H9 (cell line): ENCODE measurements around the gene SNX7. TPM values are rescaled to one million over a fixed set of nuclear protein-coding genes. Genes with fewer than 3 reads are reported as not detected.

Source experiments
- DNase-seq: peaks from one replicate; pipeline ENCODE4 v3.0.0-alpha.2; 2017
- H2AFZ ChIP-seq: one replicate; pipeline ENCODE4 v1.6.1; 2013; ENCODE audit warnings: mild to moderate bottlenecking, low read length, control low read depth, moderate library complexity
- H2AK5ac ChIP-seq: 2 replicates; pipeline ENCODE4 v1.6.1; 2013; ENCODE audit warnings: low read length, control low read depth, mixed read lengths; ENCODE audit not compliant: insufficient read length
- H2BK120ac ChIP-seq: one replicate; pipeline ENCODE4 v1.6.1; 2013; ENCODE audit warnings: low read depth, mild to moderate bottlenecking, low read length, control low read depth, inconsistent platforms; ENCODE audit not compliant: poor library complexity, severe bottlenecking
- H2BK12ac ChIP-seq: 2 replicates; pipeline ENCODE4 v1.6.1; 2013; ENCODE audit warnings: low read length, control low read depth, mixed read lengths, low read depth; ENCODE audit not compliant: insufficient read length
- H2BK15ac ChIP-seq: 2 replicates; pipeline ENCODE4 v1.6.1; 2013; ENCODE audit warnings: low read depth, low read length, control low read depth
- H2BK20ac ChIP-seq: one replicate; pipeline ENCODE4 v1.6.1; 2013; ENCODE audit warnings: low read depth, mild to moderate bottlenecking, low read length, control low read depth, inconsistent platforms; ENCODE audit not compliant: poor library complexity, severe bottlenecking
- H2BK5ac ChIP-seq: 2 replicates; pipeline ENCODE4 v1.6.1; 2013; ENCODE audit warnings: low read length, control low read depth, mixed read lengths; ENCODE audit not compliant: insufficient read length
- H3K14ac ChIP-seq: 2 replicates; pipeline ENCODE4 v1.6.1; 2013; ENCODE audit warnings: low read length, control low read depth; ENCODE audit not compliant: insufficient read depth
- H3K18ac ChIP-seq: 2 replicates; pipeline ENCODE4 v1.6.1; 2013; ENCODE audit warnings: low read depth, mild to moderate bottlenecking, mixed read lengths, low read length, control low read depth; ENCODE audit not compliant: insufficient read length
- H3K23ac ChIP-seq: 2 replicates; pipeline ENCODE4 v1.6.1; 2013; ENCODE audit warnings: low read length, control low read depth, mixed read lengths, low read depth; ENCODE audit not compliant: insufficient read length
- H3K23me2 ChIP-seq: 2 replicates; pipeline ENCODE4 v1.6.1; 2013; ENCODE audit warnings: low read depth, mild to moderate bottlenecking, mixed read lengths, low read length, control low read depth; ENCODE audit not compliant: insufficient read length, poor library complexity, severe bottlenecking
- H3K27ac ChIP-seq: 2 replicates; pipeline ENCODE4 v1.5.1; 2013; ENCODE audit warnings: low read length, control low read depth, mixed read lengths, low read depth; ENCODE audit not compliant: insufficient read length
- H3K27me3 ChIP-seq: 2 replicates; pipeline ENCODE4 v1.6.1; 2013; ENCODE audit warnings: low read length, control low read depth, inconsistent platforms; ENCODE audit not compliant: insufficient read depth
- H3K4ac ChIP-seq: 2 replicates; pipeline ENCODE4 v1.6.1; 2013; ENCODE audit warnings: low read depth, mild to moderate bottlenecking, control low read depth, inconsistent platforms, low read length, moderate library complexity
- H3K4me1 ChIP-seq: 2 replicates; pipeline ENCODE4 v1.6.1; 2013; ENCODE audit warnings: low read length, control low read depth, inconsistent platforms; ENCODE audit not compliant: insufficient read depth
- H3K4me2 ChIP-seq: 2 replicates; pipeline ENCODE4 v1.6.1; 2013; ENCODE audit warnings: low read length, control low read depth, mixed read lengths; ENCODE audit not compliant: insufficient read length, insufficient read depth
- H3K56ac ChIP-seq: 2 replicates; pipeline ENCODE4 v1.6.1; 2013; ENCODE audit warnings: low read depth, mild to moderate bottlenecking, mixed read lengths, low read length, control low read depth; ENCODE audit not compliant: insufficient read length
- H3K79me1 ChIP-seq: 2 replicates; pipeline ENCODE4 v1.6.1; 2013; ENCODE audit warnings: low read depth, mild to moderate bottlenecking, moderate library complexity, low read length, control low read depth, inconsistent platforms; ENCODE audit not compliant: insufficient read depth, poor library complexity, severe bottlenecking
- H3K79me2 ChIP-seq: 2 replicates; pipeline ENCODE4 v1.6.1; 2013; ENCODE audit warnings: low read length, control low read depth, inconsistent platforms; ENCODE audit not compliant: insufficient read depth
- H3K9ac ChIP-seq: 2 replicates; pipeline ENCODE4 v1.6.1; 2013; ENCODE audit warnings: low read length, control low read depth, mixed read lengths; ENCODE audit not compliant: insufficient read length; ENCODE audit errors: extremely low read depth
- H3K9me3 ChIP-seq: one replicate; pipeline ENCODE4 v1.6.1; 2013; ENCODE audit warnings: low read depth, low read length, inconsistent platforms; ENCODE audit not compliant: control insufficient read depth
- H3T11ph ChIP-seq: one replicate; pipeline ENCODE4 v1.6.1; 2013; ENCODE audit warnings: mild to moderate bottlenecking, low read length, control low read depth, inconsistent platforms
- H4K20me1 ChIP-seq: one replicate; pipeline ENCODE4 v1.6.1; 2013; ENCODE audit not compliant: control insufficient read depth, insufficient read length, insufficient read depth
- H4K5ac ChIP-seq: 2 replicates; pipeline ENCODE4 v1.6.1; 2013; ENCODE audit warnings: low read depth, mild to moderate bottlenecking, mixed read lengths, low read length, control low read depth; ENCODE audit not compliant: insufficient read length
- H4K8ac ChIP-seq: replicated peaks from 2 replicates; pipeline ENCODE4 v1.6.1; 2013; ENCODE audit warnings: low read length, control low read depth, mixed read lengths, low read depth; ENCODE audit not compliant: insufficient read length
- H4K91ac ChIP-seq: 2 replicates; pipeline ENCODE4 v1.6.1; 2013; ENCODE audit warnings: low read depth, mild to moderate bottlenecking, moderate library complexity, mixed read lengths, low read length, control low read depth; ENCODE audit not compliant: insufficient read length
- H3K27ac Mint-ChIP-seq, 3 experiments: 2 replicates in 2 of 3; 3 replicates in 1 of 3; pipeline ENCODE4 v1.8.0; 2020 to 2021; ENCODE audit warnings: mixed read lengths in 3 of 3, mild to moderate bottlenecking in 1 of 3, moderate library complexity in 1 of 3
- H3K27me3 Mint-ChIP-seq: 2 replicates; pipeline ENCODE4 v1.8.0; 2021; ENCODE audit warnings: low read depth, mild to moderate bottlenecking, moderate library complexity, mixed read lengths
- H3K36me3 Mint-ChIP-seq, 3 experiments: 2 replicates in 2 of 3; 3 replicates in 1 of 3; pipeline ENCODE4 v1.8.0; 2020 to 2021; ENCODE audit warnings: low read depth in 3 of 3, mixed read lengths in 3 of 3; ENCODE audit not compliant: insufficient read depth in 1 of 3
- H3K4me1 Mint-ChIP-seq, 2 experiments: 2 replicates each; pipeline ENCODE4 v1.8.0; 2020; ENCODE audit warnings: mixed read lengths in 2 of 2
- H3K4me3 Mint-ChIP-seq, 2 experiments: 2 replicates in 1 of 2; 3 replicates in 1 of 2; pipeline ENCODE4 v1.8.0; 2020 to 2021; ENCODE audit warnings: mild to moderate bottlenecking in 2 of 2, mixed read lengths in 2 of 2, moderate library complexity in 1 of 2
- H3K9me3 Mint-ChIP-seq, 2 experiments: 2 replicates in 1 of 2; 3 replicates in 1 of 2; pipeline ENCODE4 v1.8.0; 2020; ENCODE audit warnings: mild to moderate bottlenecking in 2 of 2, mixed read lengths in 2 of 2, moderate library complexity in 1 of 2
- CTCF ChIP-seq: fragments of 200-600 bp; sonication (generic); conservative IDR thresholded peaks from 3 replicates; pipeline ENCODE4 v1.8.0; 2021; ENCODE audit warnings: antibody characterized with exemption, mild to moderate bottlenecking
- WGBS: extraction: QIAGEN DNeasy Blood & Tissue Kit; methylation state at CpG from one replicate; pipeline ENCODE4 v1.1.7; 2013; ENCODE audit warnings: missing lambda C conversion rate, low lambda C conversion rate, mixed read lengths; ENCODE audit not compliant: insufficient read length; ENCODE audit errors: extremely low coverage; 5-methylcytosine and 5-hydroxymethylcytosine counted together
- total RNA-seq: library from RNA; stranded (reverse); gene quantifications from 2 replicates; pipeline ENCODE4 v1.2.1, GENCODE V29; 2021

The SNX7 gene
- total RNA-seq, 1 experiment from 2014 or later = 24.7 TPM

DNA sequence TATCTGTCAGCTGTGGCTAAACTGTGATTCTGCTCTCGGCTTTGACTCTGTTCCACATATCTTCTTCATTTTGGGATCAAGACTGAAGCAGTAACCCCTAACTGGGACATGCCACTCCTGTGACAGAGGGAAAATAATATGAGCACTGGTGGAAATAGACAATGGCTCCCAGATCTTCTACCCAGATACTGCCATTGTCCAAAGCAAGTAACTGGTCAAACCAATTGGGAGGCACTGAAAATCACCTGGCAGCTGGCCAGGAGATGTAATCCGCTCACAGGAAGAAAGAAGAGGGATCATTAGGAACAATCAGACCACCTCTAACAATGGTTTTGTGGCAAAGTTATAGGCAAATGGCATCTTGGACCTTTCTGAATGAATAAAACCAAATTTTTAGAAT lies 10.7 kb downstream of the SNX7 start:
- H3K27ac Mint-ChIP-seq = no peak overlapping the region

More for the DNA sequence above, 10.7 kb downstream of the SNX7 start:
- Histone ChIP-seq H3K18ac (no peak overlapping the region), H3K56ac (no peak overlapping the region), H3K9me3 (no peaks in the 10 kb centered on the region), H2BK120ac (no peak overlapping the region), H3K9ac (no peak overlapping the region), H2BK20ac (no peak overlapping the region), H2BK5ac (no peak overlapping the region), H3K4ac (no peak overlapping the region), H4K8ac (no peak overlapping the region), H3K27me3 (no peaks in the 10 kb centered on the region; the same call in 1 of the 2 replicates), H3K14ac (no peak overlapping the region), H2AFZ (no peak overlapping the region), H3K4me2 (no peak overlapping the region), H2BK15ac (no peak overlapping the region; the same call in 1 of the 2 replicates), H2AK5ac (no peak overlapping the region), H4K91ac (no peak overlapping the region), H3K79me1 (no peaks in the 10 kb centered on the region), H4K20me1 (no peaks in the 10 kb centered on the region), H3K23me2 (no peaks in the 10 kb centered on the region), H3T11ph (no peak overlapping the region), H4K5ac (no peak overlapping the region), H3K23ac (no peak overlapping the region), H3K79me2 (no peaks in the 10 kb centered on the region), H3K27ac (no peak overlapping the region), H3K4me1 (no peaks in the 10 kb centered on the region), H2BK12ac (no peak overlapping the region)
- H3K36me3 Mint-ChIP-seq = peaks cover 0 to 3% (median 0%) of the 10 kb centered on the region in 3 experiments; a peak in 1 of 7 replicates
- H3K4me1 Mint-ChIP-seq = peaks cover 12 to 18% of the 10 kb centered on the region in 2 experiments
- TF ChIP-seq CTCF = no peak
- H3K9me3 Mint-ChIP-seq = no peaks in the 10 kb centered on the region; a peak in 1 of 5 replicates
- H3K4me3 Mint-ChIP-seq = no peak overlapping the region
- DNase-seq = no peak
- no CpG with 5 or more reads among the region's 2 CpGs for WGBS
- H3K27me3 Mint-ChIP-seq = no peaks in the 10 kb centered on the region
